H1 (cell line): ENCODE data around the gene ERC1. TPM values are rescaled to one million over a fixed set of nuclear protein-coding genes. Genes with fewer than 3 reads are reported as not detected.

Source experiments
- TEAD4 ChIP-seq: IDR thresholded peaks from 2 replicates; pipeline ENCODE4 v1.6.1; 2012; ENCODE audit warnings: low read depth, low read length, inconsistent platforms, mixed read lengths
- polyA plus RNA-seq, 7 experiments: library from polyadenylated mRNA; depleted of rRNA in 3 of 7; stranded (reverse) in 5 of 7; unstranded in 2 of 7; fragments of >200 nt in 5 of 7; fragments of 200-250 nt in 2 of 7; gene quantifications; 1 replicate in 5 of 7; 2 replicates in 1 of 7; 4 replicates in 1 of 7; pipeline versions ENCODE4 v1.2.1 to v1.2.3, GENCODE V29; 2011 to 2013; ENCODE audit warnings: missing spikeins in 2 of 7, mixed read lengths in 2 of 7
- total RNA-seq: library from RNA; stranded (reverse); fragmentation: NEBNext Ultra II Directional; extraction: Animal tissue kit (Norgen Biotek cat#: 25700); gene quantifications from 2 replicates; pipeline ENCODE4 v1.2.1, GENCODE V29; 2021
- TF ChIP-seq, protein P1 (sequence below): fragments of 300-600 bp; sonication (generic); IDR thresholded peaks from 2 replicates; pipeline ENCODE4 v1.7.1; 2012; ENCODE audit warnings: low read length, moderate library complexity, mild to moderate bottlenecking, inconsistent platforms; ENCODE audit not compliant: insufficient replicate concordance

ERC1 gene
- total and polyA plus RNA-seq, 2 of the 8 experiments (the other 6 are each of a cell fraction or from before 2014, with no cell fraction given), result 7.8 to 45.7 TPM

DNA sequence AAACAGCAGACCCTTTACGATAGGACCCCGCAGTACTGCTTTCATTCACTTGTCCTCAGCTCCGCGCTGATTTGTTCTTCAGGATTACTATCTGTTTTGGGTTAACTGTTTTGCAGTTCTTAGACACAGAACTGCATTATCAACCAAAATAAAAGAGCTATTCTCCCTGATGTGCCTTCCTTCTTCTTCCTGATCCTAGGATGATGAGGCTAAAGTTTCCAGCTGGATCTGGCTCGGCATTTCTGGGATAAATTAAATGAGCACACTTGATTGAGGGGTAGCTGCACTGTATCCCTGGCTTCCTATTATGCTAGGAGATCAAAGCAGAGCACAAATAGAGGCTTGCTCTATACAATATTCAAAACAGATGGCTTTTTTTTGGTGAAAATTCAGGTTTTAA, 437.6 kb downstream of the ERC1 start (continued):
- TF ChIP-seq, protein P1, sequence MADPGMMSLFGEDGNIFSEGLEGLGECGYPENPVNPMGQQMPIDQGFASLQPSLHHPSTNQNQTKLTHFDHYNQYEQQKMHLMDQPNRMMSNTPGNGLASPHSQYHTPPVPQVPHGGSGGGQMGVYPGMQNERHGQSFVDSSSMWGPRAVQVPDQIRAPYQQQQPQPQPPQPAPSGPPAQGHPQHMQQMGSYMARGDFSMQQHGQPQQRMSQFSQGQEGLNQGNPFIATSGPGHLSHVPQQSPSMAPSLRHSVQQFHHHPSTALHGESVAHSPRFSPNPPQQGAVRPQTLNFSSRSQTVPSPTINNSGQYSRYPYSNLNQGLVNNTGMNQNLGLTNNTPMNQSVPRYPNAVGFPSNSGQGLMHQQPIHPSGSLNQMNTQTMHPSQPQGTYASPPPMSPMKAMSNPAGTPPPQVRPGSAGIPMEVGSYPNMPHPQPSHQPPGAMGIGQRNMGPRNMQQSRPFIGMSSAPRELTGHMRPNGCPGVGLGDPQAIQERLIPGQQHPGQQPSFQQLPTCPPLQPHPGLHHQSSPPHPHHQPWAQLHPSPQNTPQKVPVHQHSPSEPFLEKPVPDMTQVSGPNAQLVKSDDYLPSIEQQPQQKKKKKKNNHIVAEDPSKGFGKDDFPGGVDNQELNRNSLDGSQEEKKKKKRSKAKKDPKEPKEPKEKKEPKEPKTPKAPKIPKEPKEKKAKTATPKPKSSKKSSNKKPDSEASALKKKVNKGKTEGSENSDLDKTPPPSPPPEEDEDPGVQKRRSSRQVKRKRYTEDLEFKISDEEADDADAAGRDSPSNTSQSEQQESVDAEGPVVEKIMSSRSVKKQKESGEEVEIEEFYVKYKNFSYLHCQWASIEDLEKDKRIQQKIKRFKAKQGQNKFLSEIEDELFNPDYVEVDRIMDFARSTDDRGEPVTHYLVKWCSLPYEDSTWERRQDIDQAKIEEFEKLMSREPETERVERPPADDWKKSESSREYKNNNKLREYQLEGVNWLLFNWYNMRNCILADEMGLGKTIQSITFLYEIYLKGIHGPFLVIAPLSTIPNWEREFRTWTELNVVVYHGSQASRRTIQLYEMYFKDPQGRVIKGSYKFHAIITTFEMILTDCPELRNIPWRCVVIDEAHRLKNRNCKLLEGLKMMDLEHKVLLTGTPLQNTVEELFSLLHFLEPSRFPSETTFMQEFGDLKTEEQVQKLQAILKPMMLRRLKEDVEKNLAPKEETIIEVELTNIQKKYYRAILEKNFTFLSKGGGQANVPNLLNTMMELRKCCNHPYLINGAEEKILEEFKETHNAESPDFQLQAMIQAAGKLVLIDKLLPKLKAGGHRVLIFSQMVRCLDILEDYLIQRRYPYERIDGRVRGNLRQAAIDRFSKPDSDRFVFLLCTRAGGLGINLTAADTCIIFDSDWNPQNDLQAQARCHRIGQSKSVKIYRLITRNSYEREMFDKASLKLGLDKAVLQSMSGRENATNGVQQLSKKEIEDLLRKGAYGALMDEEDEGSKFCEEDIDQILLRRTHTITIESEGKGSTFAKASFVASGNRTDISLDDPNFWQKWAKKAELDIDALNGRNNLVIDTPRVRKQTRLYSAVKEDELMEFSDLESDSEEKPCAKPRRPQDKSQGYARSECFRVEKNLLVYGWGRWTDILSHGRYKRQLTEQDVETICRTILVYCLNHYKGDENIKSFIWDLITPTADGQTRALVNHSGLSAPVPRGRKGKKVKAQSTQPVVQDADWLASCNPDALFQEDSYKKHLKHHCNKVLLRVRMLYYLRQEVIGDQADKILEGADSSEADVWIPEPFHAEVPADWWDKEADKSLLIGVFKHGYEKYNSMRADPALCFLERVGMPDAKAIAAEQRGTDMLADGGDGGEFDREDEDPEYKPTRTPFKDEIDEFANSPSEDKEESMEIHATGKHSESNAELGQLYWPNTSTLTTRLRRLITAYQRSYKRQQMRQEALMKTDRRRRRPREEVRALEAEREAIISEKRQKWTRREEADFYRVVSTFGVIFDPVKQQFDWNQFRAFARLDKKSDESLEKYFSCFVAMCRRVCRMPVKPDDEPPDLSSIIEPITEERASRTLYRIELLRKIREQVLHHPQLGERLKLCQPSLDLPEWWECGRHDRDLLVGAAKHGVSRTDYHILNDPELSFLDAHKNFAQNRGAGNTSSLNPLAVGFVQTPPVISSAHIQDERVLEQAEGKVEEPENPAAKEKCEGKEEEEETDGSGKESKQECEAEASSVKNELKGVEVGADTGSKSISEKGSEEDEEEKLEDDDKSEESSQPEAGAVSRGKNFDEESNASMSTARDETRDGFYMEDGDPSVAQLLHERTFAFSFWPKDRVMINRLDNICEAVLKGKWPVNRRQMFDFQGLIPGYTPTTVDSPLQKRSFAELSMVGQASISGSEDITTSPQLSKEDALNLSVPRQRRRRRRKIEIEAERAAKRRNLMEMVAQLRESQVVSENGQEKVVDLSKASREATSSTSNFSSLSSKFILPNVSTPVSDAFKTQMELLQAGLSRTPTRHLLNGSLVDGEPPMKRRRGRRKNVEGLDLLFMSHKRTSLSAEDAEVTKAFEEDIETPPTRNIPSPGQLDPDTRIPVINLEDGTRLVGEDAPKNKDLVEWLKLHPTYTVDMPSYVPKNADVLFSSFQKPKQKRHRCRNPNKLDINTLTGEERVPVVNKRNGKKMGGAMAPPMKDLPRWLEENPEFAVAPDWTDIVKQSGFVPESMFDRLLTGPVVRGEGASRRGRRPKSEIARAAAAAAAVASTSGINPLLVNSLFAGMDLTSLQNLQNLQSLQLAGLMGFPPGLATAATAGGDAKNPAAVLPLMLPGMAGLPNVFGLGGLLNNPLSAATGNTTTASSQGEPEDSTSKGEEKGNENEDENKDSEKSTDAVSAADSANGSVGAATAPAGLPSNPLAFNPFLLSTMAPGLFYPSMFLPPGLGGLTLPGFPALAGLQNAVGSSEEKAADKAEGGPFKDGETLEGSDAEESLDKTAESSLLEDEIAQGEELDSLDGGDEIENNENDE, result no peak
- TF ChIP-seq TEAD4, result no peak
- TF ChIP-seq, all 59 proteins: peak for 0
